K562 (cell line): ENCODE data around the gene PSMC2. TPM values are rescaled to one million over a fixed set of nuclear protein-coding genes. Genes with fewer than 3 reads are reported as not detected.

Experiments used
- MED1 ChIP-seq: sonication (generic); formaldehyde crosslinking; IDR thresholded peaks from 2 replicates; pipeline ENCODE4 v1.8.1; 2023; ENCODE audit warnings: missing genetic modification reagents, borderline replicate concordance
- SPI1 ChIP-seq: IDR thresholded peaks from 2 replicates; pipeline ENCODE4 v1.6.1; 2011; ENCODE audit warnings: low read depth, low read length, control low read depth, borderline replicate concordance
- ZNF41 ChIP-seq: fragments of 250-450 bp; sonication (Bioruptor Pico); conservative IDR thresholded peaks from 2 replicates; pipeline ENCODE4 v1.4.0; 2020; ENCODE audit warnings: mild to moderate bottlenecking
- polyA plus RNA-seq, 8 experiments: library from polyadenylated mRNA; depleted of rRNA in 4 of 8; stranded (reverse) in 5 of 8; unstranded in 3 of 8; fragments of >200 nt; fragmentation: Nextera tagmentation in 2 of 8; fragmentation: Illumina TruSeq in 1 of 8; extraction: Ambion mirVana in 2 of 8; extraction: Trizol in 1 of 8; gene quantifications; 2 replicates each; pipeline versions ENCODE4 v1.2.1 to v1.2.3, GENCODE V29; 2011 to 2014; ENCODE audit warnings: inconsistent platforms in 1 of 8, missing spikeins in 1 of 8
- total RNA-seq, 7 experiments: library from RNA; depleted of rRNA in 6 of 7; stranded (reverse); fragments of >200 nt in 6 of 7; fragmentation: Illumina TruSeq in 2 of 7; extraction: Trizol in 2 of 7; gene quantifications; 2 replicates each; pipeline versions ENCODE4 v1.2.1 to v1.2.3, GENCODE V29; 2011 to 2021; ENCODE audit warnings: low replicate concordance in 1 of 7
- TF ChIP-seq, protein P1 (sequence below): fragments of 250-450 bp; sonication (Bioruptor Pico); IDR thresholded peaks from 2 replicates; pipeline ENCODE4 v1.9.0; 2021; ENCODE audit warnings: mild to moderate bottlenecking, inconsistent platforms
- TF ChIP-seq, protein P2 (sequence below): fragments of 150-350 bp; IDR thresholded peaks from 2 replicates; pipeline ENCODE4 v1.6.1; 2014; ENCODE audit warnings: low read depth, mild to moderate bottlenecking, low read length, borderline replicate concordance
- TF ChIP-seq, protein P3 (sequence below): fragments of 250-450 bp; sonication (Bioruptor Pico); IDR thresholded peaks from 2 replicates; pipeline ENCODE4 v1.8.0; 2021; ENCODE audit warnings: borderline replicate concordance, mild to moderate bottlenecking, moderate library complexity; ENCODE audit not compliant: poor library complexity, severe bottlenecking
- TF ChIP-seq, protein P4 (sequence below): sonication (generic); formaldehyde crosslinking; IDR thresholded peaks from 2 replicates; pipeline ENCODE4 v1.8.0; 2022; ENCODE audit warnings: mild to moderate bottlenecking, missing genetic modification reagents
- TF ChIP-seq, protein P5 (sequence below): fragments of 450-650 bp; IDR thresholded peaks from 2 replicates; pipeline ENCODE4 v1.6.1; 2018; ENCODE audit warnings: mild to moderate bottlenecking, low read depth; ENCODE audit not compliant: partially characterized antibody

PSMC2 gene
- total and polyA plus RNA-seq, 9 of the 15 experiments (the other 6 are each of a cell fraction or from before 2014, with no cell fraction given), result 316 to 1,105 (median 511) TPM

- TF ChIP-seq, protein P1, sequence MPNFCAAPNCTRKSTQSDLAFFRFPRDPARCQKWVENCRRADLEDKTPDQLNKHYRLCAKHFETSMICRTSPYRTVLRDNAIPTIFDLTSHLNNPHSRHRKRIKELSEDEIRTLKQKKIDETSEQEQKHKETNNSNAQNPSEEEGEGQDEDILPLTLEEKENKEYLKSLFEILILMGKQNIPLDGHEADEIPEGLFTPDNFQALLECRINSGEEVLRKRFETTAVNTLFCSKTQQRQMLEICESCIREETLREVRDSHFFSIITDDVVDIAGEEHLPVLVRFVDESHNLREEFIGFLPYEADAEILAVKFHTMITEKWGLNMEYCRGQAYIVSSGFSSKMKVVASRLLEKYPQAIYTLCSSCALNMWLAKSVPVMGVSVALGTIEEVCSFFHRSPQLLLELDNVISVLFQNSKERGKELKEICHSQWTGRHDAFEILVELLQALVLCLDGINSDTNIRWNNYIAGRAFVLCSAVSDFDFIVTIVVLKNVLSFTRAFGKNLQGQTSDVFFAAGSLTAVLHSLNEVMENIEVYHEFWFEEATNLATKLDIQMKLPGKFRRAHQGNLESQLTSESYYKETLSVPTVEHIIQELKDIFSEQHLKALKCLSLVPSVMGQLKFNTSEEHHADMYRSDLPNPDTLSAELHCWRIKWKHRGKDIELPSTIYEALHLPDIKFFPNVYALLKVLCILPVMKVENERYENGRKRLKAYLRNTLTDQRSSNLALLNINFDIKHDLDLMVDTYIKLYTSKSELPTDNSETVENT (CRISPR knock-in tag), result peak; percentile 94
- TF ChIP-seq, protein P2, sequence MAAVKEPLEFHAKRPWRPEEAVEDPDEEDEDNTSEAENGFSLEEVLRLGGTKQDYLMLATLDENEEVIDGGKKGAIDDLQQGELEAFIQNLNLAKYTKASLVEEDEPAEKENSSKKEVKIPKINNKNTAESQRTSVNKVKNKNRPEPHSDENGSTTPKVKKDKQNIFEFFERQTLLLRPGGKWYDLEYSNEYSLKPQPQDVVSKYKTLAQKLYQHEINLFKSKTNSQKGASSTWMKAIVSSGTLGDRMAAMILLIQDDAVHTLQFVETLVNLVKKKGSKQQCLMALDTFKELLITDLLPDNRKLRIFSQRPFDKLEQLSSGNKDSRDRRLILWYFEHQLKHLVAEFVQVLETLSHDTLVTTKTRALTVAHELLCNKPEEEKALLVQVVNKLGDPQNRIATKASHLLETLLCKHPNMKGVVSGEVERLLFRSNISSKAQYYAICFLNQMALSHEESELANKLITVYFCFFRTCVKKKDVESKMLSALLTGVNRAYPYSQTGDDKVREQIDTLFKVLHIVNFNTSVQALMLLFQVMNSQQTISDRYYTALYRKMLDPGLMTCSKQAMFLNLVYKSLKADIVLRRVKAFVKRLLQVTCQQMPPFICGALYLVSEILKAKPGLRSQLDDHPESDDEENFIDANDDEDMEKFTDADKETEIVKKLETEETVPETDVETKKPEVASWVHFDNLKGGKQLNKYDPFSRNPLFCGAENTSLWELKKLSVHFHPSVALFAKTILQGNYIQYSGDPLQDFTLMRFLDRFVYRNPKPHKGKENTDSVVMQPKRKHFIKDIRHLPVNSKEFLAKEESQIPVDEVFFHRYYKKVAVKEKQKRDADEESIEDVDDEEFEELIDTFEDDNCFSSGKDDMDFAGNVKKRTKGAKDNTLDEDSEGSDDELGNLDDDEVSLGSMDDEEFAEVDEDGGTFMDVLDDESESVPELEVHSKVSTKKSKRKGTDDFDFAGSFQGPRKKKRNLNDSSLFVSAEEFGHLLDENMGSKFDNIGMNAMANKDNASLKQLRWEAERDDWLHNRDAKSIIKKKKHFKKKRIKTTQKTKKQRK, result no peak
- TF ChIP-seq, protein P3, sequence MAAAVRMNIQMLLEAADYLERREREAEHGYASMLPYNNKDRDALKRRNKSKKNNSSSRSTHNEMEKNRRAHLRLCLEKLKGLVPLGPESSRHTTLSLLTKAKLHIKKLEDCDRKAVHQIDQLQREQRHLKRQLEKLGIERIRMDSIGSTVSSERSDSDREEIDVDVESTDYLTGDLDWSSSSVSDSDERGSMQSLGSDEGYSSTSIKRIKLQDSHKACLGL (CRISPR knock-in tag), result peak; percentile 87
- TF ChIP-seq, protein P4, sequence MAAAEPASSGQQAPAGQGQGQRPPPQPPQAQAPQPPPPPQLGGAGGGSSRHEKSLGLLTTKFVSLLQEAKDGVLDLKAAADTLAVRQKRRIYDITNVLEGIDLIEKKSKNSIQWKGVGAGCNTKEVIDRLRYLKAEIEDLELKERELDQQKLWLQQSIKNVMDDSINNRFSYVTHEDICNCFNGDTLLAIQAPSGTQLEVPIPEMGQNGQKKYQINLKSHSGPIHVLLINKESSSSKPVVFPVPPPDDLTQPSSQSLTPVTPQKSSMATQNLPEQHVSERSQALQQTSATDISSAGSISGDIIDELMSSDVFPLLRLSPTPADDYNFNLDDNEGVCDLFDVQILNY (CRISPR knock-in tag), result no peak; the same call in 1 of the 2 replicates
- TF ChIP-seq SPI1 (no peak), ZNF41 (CRISPR knock-in tag) (no peak), MED1 (CRISPR knock-in tag) (no peak)
- TF ChIP-seq, protein P5, sequence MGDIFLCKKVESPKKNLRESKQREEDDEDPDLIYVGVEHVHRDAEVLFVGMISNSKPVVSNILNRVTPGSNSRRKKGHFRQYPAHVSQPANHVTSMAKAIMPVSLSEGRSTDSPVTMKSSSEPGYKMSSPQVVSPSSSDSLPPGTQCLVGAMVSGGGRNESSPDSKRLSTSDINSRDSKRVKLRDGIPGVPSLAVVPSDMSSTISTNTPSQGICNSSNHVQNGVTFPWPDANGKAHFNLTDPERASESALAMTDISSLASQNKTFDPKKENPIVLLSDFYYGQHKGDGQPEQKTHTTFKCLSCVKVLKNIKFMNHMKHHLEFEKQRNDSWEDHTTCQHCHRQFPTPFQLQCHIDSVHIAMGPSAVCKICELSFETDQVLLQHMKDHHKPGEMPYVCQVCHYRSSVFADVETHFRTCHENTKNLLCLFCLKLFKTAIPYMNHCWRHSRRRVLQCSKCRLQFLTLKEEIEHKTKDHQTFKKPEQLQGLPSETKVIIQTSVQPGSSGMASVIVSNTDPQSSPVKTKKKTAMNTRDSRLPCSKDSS, result no peak
These were observed 2.8 kb upstream of the PSMC2 start, which contains the start of gene DNAJC2 (continued) for GRCh38 chr7:103344453-103345149.
